Measurements from ENCODE around the gene C1QTNF3.

- TF ChIP-seq EP300 (IDR thresholded peaks at IDR 0.05) = no peak
- TF ChIP-seq, protein P1, sequence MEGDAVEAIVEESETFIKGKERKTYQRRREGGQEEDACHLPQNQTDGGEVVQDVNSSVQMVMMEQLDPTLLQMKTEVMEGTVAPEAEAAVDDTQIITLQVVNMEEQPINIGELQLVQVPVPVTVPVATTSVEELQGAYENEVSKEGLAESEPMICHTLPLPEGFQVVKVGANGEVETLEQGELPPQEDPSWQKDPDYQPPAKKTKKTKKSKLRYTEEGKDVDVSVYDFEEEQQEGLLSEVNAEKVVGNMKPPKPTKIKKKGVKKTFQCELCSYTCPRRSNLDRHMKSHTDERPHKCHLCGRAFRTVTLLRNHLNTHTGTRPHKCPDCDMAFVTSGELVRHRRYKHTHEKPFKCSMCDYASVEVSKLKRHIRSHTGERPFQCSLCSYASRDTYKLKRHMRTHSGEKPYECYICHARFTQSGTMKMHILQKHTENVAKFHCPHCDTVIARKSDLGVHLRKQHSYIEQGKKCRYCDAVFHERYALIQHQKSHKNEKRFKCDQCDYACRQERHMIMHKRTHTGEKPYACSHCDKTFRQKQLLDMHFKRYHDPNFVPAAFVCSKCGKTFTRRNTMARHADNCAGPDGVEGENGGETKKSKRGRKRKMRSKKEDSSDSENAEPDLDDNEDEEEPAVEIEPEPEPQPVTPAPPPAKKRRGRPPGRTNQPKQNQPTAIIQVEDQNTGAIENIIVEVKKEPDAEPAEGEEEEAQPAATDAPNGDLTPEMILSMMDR (IDR thresholded peaks at IDR 0.05) = no peak
- no peak for TF ChIP-seq POLR2A (IDR thresholded peaks at IDR 0.05)
These were observed 14.6 kb upstream of the C1QTNF3 start for GRCh38 chr5:34057569-34057968.

Measured in tibial nerve (tissue), 4 donors.